BLaER1 treated with 17β-estradiol and CSF1 and Interleukin-3, amounts not matched to agents 10 nM and 100 nM (cell line): ENCODE results near the gene METTL3.
"Not testable (repeated sequence)": the region's sequence is repeated elsewhere in the genome, so short reads cannot be mapped to it uniquely, and the experiment has no call there.

Source experiments
- H3K27ac ChIP-seq, 11 experiments: shearing (Covaris generic); formaldehyde crosslinking; 2 replicates each; pipeline ENCODE4 v1.8.1; 2022
- H3K27me3 ChIP-seq, 11 experiments: shearing (Covaris generic); formaldehyde crosslinking; 2 replicates each; pipeline ENCODE4 v1.8.1; 2022
- H3K36me3 ChIP-seq, 11 experiments: shearing (Covaris generic); formaldehyde crosslinking; 2 replicates each; pipeline ENCODE4 v1.8.1; 2022
- H3K4me1 ChIP-seq, 10 experiments: shearing (Covaris generic); formaldehyde crosslinking; 2 replicates each; pipeline ENCODE4 v1.8.1; 2022
- H3K4me2 ChIP-seq, 11 experiments: shearing (Covaris generic); formaldehyde crosslinking; 2 replicates each; pipeline ENCODE4 v1.8.1; 2022
- H3K4me3 ChIP-seq, 10 experiments: shearing (Covaris generic); formaldehyde crosslinking; 2 replicates each; pipeline ENCODE4 v1.8.1; 2022
- H3K9ac ChIP-seq, 11 experiments: shearing (Covaris generic); formaldehyde crosslinking; 2 replicates each; pipeline ENCODE4 v1.8.1; 2022
- H3K9me3 ChIP-seq, 11 experiments: shearing (Covaris generic); formaldehyde crosslinking; replicated peaks in 1 of 11; 2 replicates each; pipeline ENCODE4 v1.8.1; 2022
- H4K20me1 ChIP-seq, 11 experiments: shearing (Covaris generic); formaldehyde crosslinking; 2 replicates each; pipeline ENCODE4 v1.8.1; 2022
- Cebpa-rat ChIP-seq, 11 experiments: shearing (Covaris generic); IDR thresholded peaks; 2 replicates each; pipeline ENCODE4 v1.8.1; 2022

Gene METTL3

DNA sequence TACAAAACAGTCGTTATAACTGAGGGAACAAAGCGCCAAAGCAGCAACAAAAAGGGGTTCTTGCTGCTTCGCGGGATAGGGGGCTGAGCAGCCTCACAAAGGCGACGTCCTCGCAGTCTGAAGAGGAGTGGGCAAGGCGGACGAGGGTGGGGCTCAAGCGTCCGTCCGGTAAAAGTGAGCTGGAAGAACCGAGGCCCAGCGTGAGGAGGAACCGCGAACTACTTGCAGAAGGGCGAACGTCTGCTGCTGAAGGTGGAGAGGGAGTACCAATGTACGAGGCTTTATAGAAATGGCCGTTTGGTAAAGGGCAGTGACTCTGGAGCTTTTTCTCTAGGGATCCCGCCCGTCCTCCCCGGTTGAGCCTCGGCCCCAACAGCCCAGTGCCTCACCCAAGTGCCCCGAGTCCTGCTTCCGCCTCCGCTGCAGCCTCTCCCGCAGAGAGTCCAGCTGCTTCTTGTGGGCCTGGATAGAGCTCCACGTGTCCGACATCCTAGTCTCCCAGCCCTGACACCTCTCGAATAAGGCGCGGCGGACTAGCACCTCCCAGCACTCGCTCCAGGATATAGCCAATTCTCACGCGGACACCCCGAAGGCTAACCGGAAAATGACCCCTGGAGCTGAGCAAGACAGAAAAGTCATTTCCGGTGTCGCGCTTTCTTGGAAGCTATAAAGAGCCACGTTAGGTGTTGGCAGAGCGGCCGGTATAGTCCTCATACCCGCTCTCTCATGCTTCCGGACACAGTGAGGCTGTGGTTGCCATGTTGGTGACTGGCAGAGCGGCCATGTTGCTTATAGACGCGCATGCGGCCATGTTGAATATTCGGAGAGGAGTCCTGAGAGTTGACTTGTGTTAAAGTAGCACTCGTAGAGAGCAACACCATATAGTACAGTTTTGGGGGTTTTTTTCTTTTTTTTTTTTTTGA is at the start of gene METTL3:
METTL3 (minus strand) TSS at position 606 of the 923 bp plus-strand sequence; CDS start at position 489, 117 bp downstream.
- peaks cover 13 to 28% (median 18%) of the 10 kb centered on the region in 10 experiments for H3K4me1 ChIP-seq
- H4K20me1 ChIP-seq = peaks cover 0 to 27% (median 15%) of the 10 kb centered on the region in 11 experiments; a peak in 13 of 22 replicates
- H3K27me3 ChIP-seq = no peaks in the 10 kb centered on the region
- TF ChIP-seq Cebpa-rat (IDR thresholded peaks at IDR 0.05) = no peak
- H3K27ac ChIP-seq = peak within 1 kb of the TSS; percentile 53 to 99 (median 93)
- peak within 1 kb of the TSS; percentile 67 to 99 (median 86) for H3K4me3 ChIP-seq
- H3K36me3 ChIP-seq = peaks cover 16 to 35% (median 33%) of the 10 kb centered on the region in 11 experiments
- H3K9me3 ChIP-seq = no peaks in the 10 kb centered on the region
- H3K4me2 ChIP-seq = peak within 1 kb of the TSS; percentile 84 to 97 (median 88)
- peak within 1 kb of the TSS; percentile 86 to 98 (median 93) for H3K9ac ChIP-seq

DNA sequence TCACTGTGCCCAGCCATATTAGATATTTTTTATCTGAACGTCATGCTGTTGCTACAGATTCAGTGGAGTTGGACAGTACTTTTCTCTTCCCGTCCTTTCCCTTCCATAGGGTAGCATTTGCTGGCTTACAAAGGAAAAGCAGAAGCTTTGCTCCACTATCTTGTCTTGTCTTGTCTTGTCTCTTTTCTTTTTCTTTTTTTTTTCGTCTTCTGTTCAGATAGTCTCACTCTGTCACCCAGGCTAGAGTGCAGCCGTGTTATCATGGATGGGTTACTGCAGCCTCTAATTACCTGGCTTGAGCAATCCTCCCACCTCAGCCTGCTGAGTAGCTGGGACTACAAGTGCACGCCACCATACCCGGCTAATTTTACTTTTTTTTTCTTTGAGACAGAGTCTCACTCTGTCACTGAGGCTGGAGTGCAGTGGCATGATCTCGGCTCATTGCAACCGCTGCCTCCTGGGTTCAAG is 47.6 kb upstream of the METTL3 start:
- no peaks in the 10 kb centered on the region for H3K9me3 ChIP-seq
- H3K4me1 ChIP-seq = peaks cover 0 to 3% (median 0%) of the 10 kb centered on the region in 10 experiments; a peak in 1 of 20 replicates
- H3K4me2 ChIP-seq = no peak overlapping the region
- no peak overlapping the region for H3K27ac ChIP-seq
- no peak for TF ChIP-seq Cebpa-rat (IDR thresholded peaks at IDR 0.05)
- no peaks in the 10 kb centered on the region for H3K27me3 ChIP-seq
- H3K36me3 ChIP-seq = no peaks in the 10 kb centered on the region
- no peak overlapping the region for H3K4me3 ChIP-seq
- peak overlapping the region in 1 of 11 experiments; percentile 36; a peak in 1 of 22 replicates for H3K9ac ChIP-seq
- no peaks in the 10 kb centered on the region for H4K20me1 ChIP-seq

DNA sequence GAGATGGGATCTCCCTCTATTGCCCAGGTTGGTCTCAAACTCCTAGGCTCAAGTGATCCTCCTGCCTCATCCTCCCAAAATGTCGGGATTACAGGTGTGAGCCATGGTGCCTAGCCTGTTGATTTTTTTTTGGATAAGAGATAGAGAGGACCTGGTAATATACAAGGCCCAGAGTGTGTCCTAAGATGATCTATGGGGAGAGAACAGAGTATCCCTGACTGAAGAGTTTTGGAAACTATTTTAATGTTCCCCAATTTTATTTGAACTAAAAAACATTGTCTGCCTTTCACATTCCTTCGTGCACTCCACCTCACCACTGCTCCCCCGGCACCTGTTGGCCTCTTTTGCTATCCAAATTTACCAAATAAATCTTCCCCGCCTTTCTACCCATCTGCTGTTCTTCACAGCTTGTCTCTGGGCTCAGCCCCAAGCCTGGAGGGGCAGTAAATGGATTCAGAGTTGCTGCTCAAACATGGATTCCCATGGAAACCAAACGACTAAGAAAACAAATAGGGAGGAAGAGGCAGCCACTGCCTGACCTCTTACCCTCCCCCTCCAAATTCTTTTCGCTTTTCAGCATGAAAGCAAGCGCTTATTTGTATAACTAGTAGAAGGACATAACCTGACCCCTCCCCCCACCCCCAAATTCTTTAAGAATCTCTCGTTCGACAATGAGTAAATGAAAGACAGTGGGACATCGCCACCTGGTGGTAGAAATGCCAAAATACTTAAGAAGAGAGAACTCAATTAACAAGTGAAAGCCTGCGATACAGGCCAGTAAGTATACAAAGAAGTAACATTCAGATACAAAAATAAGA is 46.2 kb upstream of the METTL3 start:
- peak overlapping the region in 5 of 10 experiments; percentile 31 to 49 (median 32); a peak in 5 of 20 replicates for H3K4me3 ChIP-seq
- H3K36me3 ChIP-seq = no peaks in the 10 kb centered on the region
- H3K4me2 ChIP-seq = peak overlapping the region; percentile 42 to 68 (median 56); a peak in 19 of 22 replicates
- H3K9me3 ChIP-seq = no peaks in the 10 kb centered on the region
- H3K27ac ChIP-seq = peak overlapping the region in 3 of 11 experiments; percentile 31 to 72 (median 64); a peak in 5 of 22 replicates
- H3K9ac ChIP-seq = peak overlapping the region in 7 of 11 experiments; percentile 10 to 74 (median 49); a peak in 8 of 22 replicates
- no peak for TF ChIP-seq Cebpa-rat (IDR thresholded peaks at IDR 0.05)
- H3K27me3 ChIP-seq = no peaks in the 10 kb centered on the region
- peaks cover 0 to 3% (median 0%) of the 10 kb centered on the region in 10 experiments; a peak in 1 of 20 replicates for H3K4me1 ChIP-seq
- H4K20me1 ChIP-seq = no peaks in the 10 kb centered on the region

DNA sequence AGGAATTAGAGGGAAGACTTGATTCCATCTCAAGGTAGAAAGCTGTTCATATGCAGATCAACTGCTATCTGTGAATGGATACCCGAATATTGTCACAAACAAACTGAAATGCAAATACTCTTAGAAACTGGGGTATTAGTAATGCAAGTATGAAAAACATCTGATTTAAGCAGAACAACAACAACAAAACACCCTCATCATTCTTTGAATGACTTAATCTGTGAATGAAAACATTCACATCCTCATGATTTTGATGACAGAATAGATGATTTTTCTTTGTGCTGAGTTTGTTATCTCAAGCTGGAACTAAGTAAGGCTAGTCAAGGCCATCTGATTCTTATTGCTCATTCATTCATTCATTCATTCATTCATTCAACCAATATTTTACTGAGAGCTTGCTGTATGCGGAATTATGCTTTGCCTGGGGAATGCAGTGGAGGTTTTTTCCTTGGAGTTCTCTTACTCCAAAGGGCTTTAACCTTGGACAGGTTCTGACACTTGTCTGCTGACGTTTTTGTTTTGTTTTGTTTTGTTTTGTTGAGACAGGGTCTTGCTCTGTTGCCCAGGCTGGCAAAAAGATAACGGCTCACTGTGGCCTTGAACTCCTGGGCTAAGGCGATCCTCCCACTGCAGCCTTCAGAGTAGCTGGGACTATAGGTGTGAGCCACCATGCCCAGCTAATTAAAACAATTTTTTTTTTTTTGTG is 45.4 kb upstream of the METTL3 start:
- Histone ChIP-seq H3K9ac (no peak overlapping the region; a peak in 1 of 22 replicates), H3K36me3 (no peaks in the 10 kb centered on the region), H3K27ac (peak overlapping the region in 2 of 11 experiments; percentile 64 to 72; a peak in 2 of 22 replicates)

GRCh38 chr14:21553266-21553665 is 42.1 kb upstream of the METTL3 start:
- no peak for TF ChIP-seq Cebpa-rat (IDR thresholded peaks at IDR 0.05)
- Histone ChIP-seq H3K4me1 (peaks cover 0 to 3% (median 0%) of the 10 kb centered on the region in 10 experiments; a peak in 1 of 20 replicates), H3K36me3 (no peaks in the 10 kb centered on the region), H3K4me2 (no peak overlapping the region), H3K27me3 (no peaks in the 10 kb centered on the region), H4K20me1 (no peaks in the 10 kb centered on the region), H3K4me3 (no peak overlapping the region), H3K9me3 (no peaks in the 10 kb centered on the region), H3K27ac (no peak overlapping the region), H3K9ac (no peak overlapping the region)

More for the DNA sequence above, 45.4 kb upstream of the METTL3 start:
- Histone ChIP-seq H3K4me3 (no peak overlapping the region), H3K4me2 (no peak overlapping the region), H3K4me1 (peaks cover 0 to 3% (median 0%) of the 10 kb centered on the region in 10 experiments; a peak in 1 of 20 replicates), H3K27me3 (no peaks in the 10 kb centered on the region), H3K9me3 (no peaks in the 10 kb centered on the region), H4K20me1 (no peaks in the 10 kb centered on the region)
- TF ChIP-seq Cebpa-rat (IDR thresholded peaks at IDR 0.05) = no peak

GRCh38 chr14:21544588-21544987 is 33.4 kb upstream of the METTL3 start:
- H3K4me2 ChIP-seq, H3K27ac ChIP-seq, H3K4me3 ChIP-seq, H3K36me3 ChIP-seq, H3K9me3 ChIP-seq, H3K27me3 ChIP-seq, H4K20me1 ChIP-seq, H3K9ac ChIP-seq, H3K4me1 ChIP-seq: not testable (repeated sequence)
- TF ChIP-seq Cebpa-rat (IDR thresholded peaks at IDR 0.05) = peak in 2 of 11 experiments; percentile 12 to 30; a peak in 1 of 22 replicates

- H3K27me3 ChIP-seq = 0 out of 22 replicates have a peak, but pooled peaks cover 0 to 3% (median 0%) of the 10 kb centered on the region in 11 experiments
- H3K4me2 ChIP-seq = no peak overlapping the region
- no peaks in the 10 kb centered on the region for H3K36me3 ChIP-seq
- no peaks in the 10 kb centered on the region; a peak in 1 of 20 replicates for H3K4me1 ChIP-seq
- H3K9ac ChIP-seq = no peak overlapping the region
- no peak overlapping the region for H3K4me3 ChIP-seq
- H3K27ac ChIP-seq = no peak overlapping the region
- no peaks in the 10 kb centered on the region for H3K9me3 ChIP-seq
- H4K20me1 ChIP-seq = no peaks in the 10 kb centered on the region
- TF ChIP-seq Cebpa-rat (IDR thresholded peaks at IDR 0.05) = no peak
Measured at GRCh38 chr14:21543963-21544362, 32.8 kb upstream of the METTL3 start.

DNA sequence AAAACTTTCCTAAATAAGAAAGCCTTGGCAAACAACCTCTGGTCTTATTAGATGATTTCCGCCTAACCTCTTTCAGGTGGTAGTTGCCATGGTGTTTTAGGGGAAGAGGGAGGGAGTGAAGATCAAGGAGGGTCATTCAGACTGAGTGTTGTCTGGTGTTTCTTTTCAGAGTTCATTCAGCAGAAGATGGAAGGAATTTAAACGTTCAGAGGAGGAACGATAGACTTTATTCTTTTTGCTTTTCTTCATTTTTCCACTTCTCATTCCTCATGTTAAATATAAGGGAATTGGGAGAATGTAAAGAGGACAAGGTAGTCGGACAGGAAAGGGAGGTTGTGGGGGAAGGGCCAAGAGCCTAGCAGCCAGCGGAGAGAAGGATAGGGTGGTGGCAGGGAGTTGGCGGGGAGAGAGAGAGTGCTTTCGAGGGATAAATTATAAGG is 32.4 kb upstream of the METTL3 start:
- no peak overlapping the region for H3K9ac ChIP-seq
- H3K27me3 ChIP-seq = peaks cover 0 to 6% (median under 1%) of the 10 kb centered on the region in 11 experiments; a peak in 2 of 22 replicates
- TF ChIP-seq Cebpa-rat (IDR thresholded peaks at IDR 0.05) = no peak
- no peak overlapping the region for H3K4me2 ChIP-seq
- no peak overlapping the region for H3K27ac ChIP-seq
- H3K9me3 ChIP-seq = no peaks in the 10 kb centered on the region
- no peak overlapping the region for H3K4me3 ChIP-seq
- H3K36me3 ChIP-seq = no peaks in the 10 kb centered on the region
- H3K4me1 ChIP-seq = no peaks in the 10 kb centered on the region; a peak in 1 of 20 replicates
- no peaks in the 10 kb centered on the region for H4K20me1 ChIP-seq
